Skeletal muscle tissue (tissue), 4 donors: Measurements from ENCODE around the gene KDM2B. TPM values are rescaled to one million over a fixed set of nuclear protein-coding genes. Genes with fewer than 3 reads are reported as not detected.

Experiments
- H3K27ac ChIP-seq: one replicate; pipeline ENCODE4 v1.7.0; 2013; ENCODE audit warnings: mild to moderate bottlenecking, low read depth, low read length, inconsistent platforms
- H3K27me3 ChIP-seq, 3 donors: one replicate each; pipeline ENCODE4 v1.7.0; 2013; ENCODE audit warnings: low read length in 3 of 3; ENCODE audit not compliant: control insufficient read depth in 3 of 3, insufficient read depth in 3 of 3
- H3K36me3 ChIP-seq, 3 donors: one replicate each; pipeline ENCODE4 v1.7.0; 2013; ENCODE audit warnings: low read length in 3 of 3; ENCODE audit not compliant: control insufficient read depth in 3 of 3, insufficient read depth in 3 of 3
- H3K4me1 ChIP-seq, 3 donors: one replicate each; pipeline ENCODE4 v1.7.0; 2013; ENCODE audit warnings: low read length in 3 of 3, mild to moderate bottlenecking in 3 of 3; ENCODE audit not compliant: control insufficient read depth in 3 of 3, insufficient read depth in 3 of 3
- H3K4me3 ChIP-seq, 3 donors: one replicate each; pipeline ENCODE4 v1.7.0; 2013; ENCODE audit warnings: low read length in 3 of 3
- H3K9ac ChIP-seq, 3 donors: one replicate each; pipeline ENCODE4 v1.7.0; 2013; ENCODE audit warnings: low read length in 3 of 3, mild to moderate bottlenecking in 3 of 3, moderate library complexity in 2 of 3, low read depth in 1 of 3
- H3K9me3 ChIP-seq, 3 donors: one replicate each; pipeline ENCODE4 v1.7.0; 2013; ENCODE audit warnings: low read length in 3 of 3; ENCODE audit not compliant: control insufficient read depth in 3 of 3
- total RNA-seq: library from RNA; depleted of rRNA; stranded (reverse); fragments of >200 nt; gene quantifications from one replicate; pipeline ENCODE4 v1.2.3, GENCODE V29; 2014
- donor health status: Osteomylitis.

KDM2B gene
- total RNA-seq, 1 donor from 2014 or later: 28.7 TPM

GRCh38 chr12:121441555-121441954 is 139.3 kb downstream of the KDM2B start:
- Histone ChIP-seq H3K9ac (no peak overlapping the region), H3K9me3 (no peaks in the 10 kb centered on the region), H3K36me3 (peaks cover 26 to 39% (median 32%) of the 10 kb centered on the region in 3 donors), H3K27me3 (no peaks in the 10 kb centered on the region), H3K4me1 (peaks cover 0 to 6% (median 2%) of the 10 kb centered on the region in 3 donors), H3K27ac (no peak overlapping the region), H3K4me3 (no peak overlapping the region)

GRCh38 chr12:121440768-121441167 is 140.1 kb downstream of the KDM2B start:
- H3K27me3 ChIP-seq: no peaks in the 10 kb centered on the region
- H3K36me3 ChIP-seq: peaks cover 30 to 42% (median 40%) of the 10 kb centered on the region in 3 donors
- peaks cover 0 to 6% (median 2%) of the 10 kb centered on the region in 3 donors for H3K4me1 ChIP-seq
- H3K9ac ChIP-seq: no peak overlapping the region
- H3K9me3 ChIP-seq: no peaks in the 10 kb centered on the region
- H3K27ac ChIP-seq: no peak overlapping the region
- no peak overlapping the region for H3K4me3 ChIP-seq

- H3K4me1 ChIP-seq: peaks cover 0 to 6% (median 2%) of the 10 kb centered on the region in 3 donors
- H3K36me3 ChIP-seq: peaks cover 31 to 46% (median 41%) of the 10 kb centered on the region in 3 donors
- H3K4me3 ChIP-seq: no peak overlapping the region
- H3K27ac ChIP-seq: no peak overlapping the region
- no peak overlapping the region for H3K9ac ChIP-seq
- H3K27me3 ChIP-seq: no peaks in the 10 kb centered on the region
- no peaks in the 10 kb centered on the region for H3K9me3 ChIP-seq
Observed at GRCh38 chr12:121439715-121440114, 141.1 kb downstream of the KDM2B start.

- no peak overlapping the region for H3K4me3 ChIP-seq
- H3K9ac ChIP-seq: no peak overlapping the region
- H3K4me1 ChIP-seq: peaks cover 0 to 6% (median 2%) of the 10 kb centered on the region in 3 donors
- no peak overlapping the region for H3K27ac ChIP-seq
- H3K27me3 ChIP-seq: no peaks in the 10 kb centered on the region
- H3K9me3 ChIP-seq: no peaks in the 10 kb centered on the region
- H3K36me3 ChIP-seq: peaks cover 33 to 46% (median 46%) of the 10 kb centered on the region in 3 donors
Observed at GRCh38 chr12:121438905-121439304, 141.9 kb downstream of the KDM2B start.

GRCh38 chr12:121436706-121437105 is 144.1 kb downstream of the KDM2B start:
- Histone ChIP-seq H3K27me3 (no peaks in the 10 kb centered on the region), H3K9ac (no peak overlapping the region), H3K9me3 (no peaks in the 10 kb centered on the region), H3K4me1 (peaks cover 0 to 3% (median 0%) of the 10 kb centered on the region in 3 donors), H3K27ac (no peak overlapping the region), H3K36me3 (peaks cover 36 to 55% (median 46%) of the 10 kb centered on the region in 3 donors), H3K4me3 (no peak overlapping the region)

GRCh38 chr12:121432740-121433480 is 147.9 kb downstream of the KDM2B start:
- Histone ChIP-seq H3K27ac (no peak overlapping the region), H3K4me3 (no peak overlapping the region), H3K27me3 (no peaks in the 10 kb centered on the region), H3K9me3 (no peaks in the 10 kb centered on the region), H3K36me3 (peaks cover 36 to 66% (median 51%) of the 10 kb centered on the region in 3 donors), H3K4me1 (peaks cover 4 to 12% (median 6%) of the 10 kb centered on the region in 3 donors), H3K9ac (peak overlapping the region in 1 of 3 donors; percentile 8)

GRCh38 chr12:121430833-121431415 is 149.9 kb downstream of the KDM2B start:
- Histone ChIP-seq H3K27ac (no peak overlapping the region), H3K36me3 (peaks cover 40 to 67% (median 54%) of the 10 kb centered on the region in 3 donors), H3K27me3 (no peaks in the 10 kb centered on the region), H3K9me3 (no peaks in the 10 kb centered on the region), H3K4me1 (peaks cover 4 to 12% (median 6%) of the 10 kb centered on the region in 3 donors), H3K4me3 (no peak overlapping the region), H3K9ac (no peak overlapping the region)

GRCh38 chr12:121428883-121429282 is 151.9 kb downstream of the KDM2B start:
- Histone ChIP-seq H3K27ac (no peak overlapping the region), H3K4me1 (peaks cover 6 to 28% (median 7%) of the 10 kb centered on the region in 3 donors), H3K9me3 (no peaks in the 10 kb centered on the region), H3K27me3 (no peaks in the 10 kb centered on the region), H3K4me3 (no peak overlapping the region), H3K9ac (no peak overlapping the region), H3K36me3 (peaks cover 31 to 60% (median 56%) of the 10 kb centered on the region in 3 donors)

- Histone ChIP-seq H3K4me1 (peaks cover 15 to 39% (median 15%) of the 10 kb centered on the region in 3 donors), H3K27me3 (no peaks in the 10 kb centered on the region), H3K36me3 (peaks cover 31 to 63% (median 56%) of the 10 kb centered on the region in 3 donors), H3K9me3 (no peaks in the 10 kb centered on the region), H3K9ac (no peak overlapping the region), H3K27ac (no peak overlapping the region), H3K4me3 (no peak overlapping the region)
Observed at GRCh38 chr12:121427556-121428050, 153.2 kb downstream of the KDM2B start.

- H3K9ac ChIP-seq: peak overlapping the region in 1 of 3 donors; percentile 18
- H3K27ac ChIP-seq: peak overlapping the region; percentile 86
- no peak overlapping the region for H3K4me3 ChIP-seq
- no peaks in the 10 kb centered on the region for H3K9me3 ChIP-seq
- H3K27me3 ChIP-seq: no peaks in the 10 kb centered on the region
- peaks cover 17 to 39% (median 19%) of the 10 kb centered on the region in 3 donors for H3K4me1 ChIP-seq
- H3K36me3 ChIP-seq: peaks cover 32 to 60% (median 52%) of the 10 kb centered on the region in 3 donors
Observed at GRCh38 chr12:121424624-121424975, 156.2 kb downstream of the KDM2B start.
